Activated T-cell treated with anti-CD3 and anti-CD28 coated beads, Interleukin-2, amount 50 U/mL, for 1 hour (primary cell): Measurements from ENCODE around the gene TMEM270.
"Not testable (repeated sequence)": the region's sequence is repeated elsewhere in the genome, so short reads cannot be mapped to it uniquely, and the experiment has no call there.

Experiments used
- DNase-seq: peaks from one replicate; pipeline ENCODE4 v3.0.0-alpha.2; 2020

The TMEM270 gene

DNA sequence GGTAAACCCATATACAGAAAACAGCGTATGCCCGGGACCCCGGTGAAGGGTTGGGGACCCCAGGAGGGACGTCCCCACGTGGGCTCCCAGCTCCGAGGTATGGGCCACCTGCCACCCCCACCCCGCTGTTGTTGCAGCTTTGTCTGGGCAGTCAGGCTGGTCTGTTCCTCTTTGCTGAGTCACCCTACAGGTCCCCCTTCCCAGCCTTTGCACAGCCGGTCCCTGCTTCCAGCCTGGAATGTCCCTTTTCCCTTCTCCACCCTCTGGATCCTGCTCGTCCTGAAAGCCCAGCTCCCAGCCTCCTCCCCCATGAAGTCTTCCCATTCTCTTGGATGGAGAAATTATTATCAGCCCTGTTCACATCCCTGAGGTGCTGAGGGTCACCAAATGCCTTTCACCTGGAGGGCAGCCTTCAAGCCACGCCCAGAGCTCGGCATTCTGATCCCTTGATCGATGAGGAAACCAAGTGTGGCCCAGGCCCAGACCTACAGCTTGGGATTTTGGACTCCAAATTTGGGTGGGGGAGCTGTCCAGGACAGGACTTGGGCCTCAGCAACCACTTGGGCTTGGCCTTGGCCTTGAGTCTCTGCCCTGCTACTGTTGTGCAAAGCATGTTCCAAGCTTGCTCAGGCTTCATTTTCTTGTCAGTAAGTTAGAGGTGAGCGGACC lies 27.6 kb upstream of the TMEM270 start:
- DNase-seq = no peak

- no peak for DNase-seq
Observed at GRCh38 chr7:73834626-73835191, 26.2 kb upstream of the TMEM270 start.

GRCh38 chr7:73837167-73837566 lies 23.8 kb upstream of the TMEM270 start:
- DNase-seq = not testable (repeated sequence)

DNA sequence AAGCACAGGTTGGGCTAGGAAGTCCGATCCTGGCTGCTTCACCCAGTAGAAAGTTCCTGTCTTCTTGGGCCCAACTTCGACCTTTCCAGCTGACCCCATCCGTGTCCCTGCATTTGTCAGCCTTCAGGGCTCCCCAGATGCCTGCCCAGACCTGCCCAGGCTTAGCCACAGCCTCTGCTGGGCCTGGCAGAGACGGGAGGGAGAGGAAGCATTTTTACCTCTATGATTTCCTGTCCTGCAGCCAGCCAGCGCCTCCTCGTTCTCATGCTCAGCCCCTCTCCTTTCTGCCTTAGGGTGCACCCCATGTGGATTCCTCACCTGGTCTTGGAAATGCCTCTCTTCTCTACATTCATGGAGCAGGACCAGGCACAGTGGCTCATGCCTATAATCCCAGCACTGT lies 22.3 kb upstream of the TMEM270 start:
- DNase-seq = no peak

DNA sequence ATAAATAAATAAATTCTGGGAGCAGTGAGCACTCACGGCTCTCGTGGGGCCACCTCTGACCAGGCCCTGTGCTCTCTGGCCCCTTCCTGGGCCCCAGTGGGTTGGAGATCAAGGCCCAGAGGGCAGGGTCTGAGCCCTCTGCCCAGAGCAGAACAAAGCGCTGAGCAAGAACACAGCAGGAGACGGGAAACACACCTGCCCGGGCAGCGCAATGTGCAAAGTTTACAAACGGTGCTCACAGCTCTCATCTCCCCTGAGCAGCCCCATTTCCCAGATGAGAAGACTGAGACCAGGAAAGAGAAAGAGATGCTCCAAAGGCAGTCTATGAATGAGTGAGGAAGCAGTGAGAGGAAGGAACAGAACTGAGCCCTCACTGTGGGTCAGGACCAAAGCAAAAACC lies 21.7 kb upstream of the TMEM270 start:
- no peak for DNase-seq

GRCh38 chr7:73839743-73840714 lies 20.9 kb upstream of the TMEM270 start:
- DNase-seq = no peak

DNA sequence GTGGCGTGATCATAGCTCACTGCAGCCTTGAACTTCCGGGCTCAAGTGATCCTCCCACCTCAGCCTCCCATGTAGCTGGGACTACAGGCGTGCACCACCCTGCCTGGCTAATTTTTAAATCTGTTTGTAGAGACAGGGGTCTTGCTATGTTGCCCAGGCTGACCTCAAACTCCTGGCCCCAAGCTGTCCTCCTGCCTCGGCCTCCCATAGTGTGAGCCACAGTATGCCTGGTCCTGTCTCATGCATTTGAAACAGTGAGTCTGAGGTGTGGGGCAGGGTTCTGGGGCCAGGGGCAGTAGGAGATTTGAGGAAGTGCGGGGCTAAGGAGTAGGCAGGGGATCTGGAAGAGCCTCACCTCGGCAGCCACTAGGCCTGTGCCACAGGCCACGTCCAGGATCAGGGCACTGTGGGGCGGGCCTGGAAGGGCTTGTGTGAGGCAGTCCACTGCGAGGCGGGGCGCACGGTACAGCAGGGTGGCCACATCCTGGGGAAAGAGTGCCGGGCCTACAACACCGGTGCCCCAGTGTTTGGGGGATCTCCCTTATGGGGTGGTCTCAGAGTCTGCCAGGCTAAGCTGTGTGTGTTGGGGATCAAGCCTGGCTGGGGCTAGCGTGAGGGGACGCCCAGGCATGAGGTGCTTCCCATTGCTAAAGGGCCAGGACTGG lies 20.1 kb upstream of the TMEM270 start:
- DNase-seq = no peak

DNA sequence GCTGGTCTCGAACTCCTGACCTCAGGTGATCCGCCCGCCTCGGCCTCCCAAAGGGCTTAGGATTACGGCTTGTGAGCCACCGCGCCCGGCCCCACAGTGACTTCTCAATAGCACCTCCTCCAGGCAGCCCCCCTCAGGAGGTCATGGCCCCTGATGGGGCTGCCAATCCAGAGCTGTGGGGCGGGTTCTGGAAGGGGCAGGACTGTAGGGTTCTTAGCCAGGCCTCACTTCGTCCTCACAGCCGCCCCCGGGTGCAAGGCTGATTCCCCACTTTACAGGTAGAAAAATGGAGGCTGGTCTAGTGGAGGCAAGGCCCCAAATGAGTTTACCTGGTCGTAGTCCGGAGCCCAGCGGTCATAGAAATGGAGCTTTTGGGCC lies 19.3 kb upstream of the TMEM270 start:
- no peak for DNase-seq

GRCh38 chr7:73842067-73842976 lies 18.6 kb upstream of the TMEM270 start, which contains the start of gene METTL27:
TSS of gene METTL27 (minus strand) at chr7:73842516. CDS start at chr7:73842140, 376 bp downstream.
- peak; percentile 88 for DNase-seq

DNA sequence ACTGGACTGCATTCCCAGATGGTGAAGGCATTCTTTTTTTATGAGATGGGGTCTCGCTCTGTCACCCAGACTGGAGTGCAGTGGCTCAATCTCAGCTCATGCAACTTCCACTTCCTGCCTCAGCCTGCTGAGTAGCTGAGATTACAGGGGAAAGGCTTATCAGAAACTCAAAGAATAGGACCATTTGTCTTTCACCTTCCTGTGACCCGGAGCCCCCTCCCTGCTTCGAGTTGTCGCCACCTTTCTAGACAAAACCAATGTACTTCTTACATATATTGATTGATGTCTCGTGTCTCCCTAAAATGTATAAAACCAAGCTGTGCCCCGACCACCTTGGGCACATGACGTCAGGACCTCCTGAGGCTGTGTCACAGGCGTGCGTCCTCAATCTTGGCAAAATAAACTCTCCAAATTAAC lies 16.8 kb upstream of the TMEM270 start:
- no peak for DNase-seq

GRCh38 chr7:73844848-73845460 lies 16.0 kb upstream of the TMEM270 start:
- DNase-seq = no peak

GRCh38 chr7:73845701-73846195 lies 15.2 kb upstream of the TMEM270 start:
- not testable (repeated sequence) for DNase-seq

GRCh38 chr7:73847941-73848723 lies 12.8 kb upstream of the TMEM270 start:
- DNase-seq = no peak

GRCh38 chr7:73850781-73851207 lies 10.2 kb upstream of the TMEM270 start:
- DNase-seq = no peak

GRCh38 chr7:73851410-73852338 lies 9.3 kb upstream of the TMEM270 start:
- no peak for DNase-seq

- no peak for DNase-seq
Observed at GRCh38 chr7:73852500-73852899, 8.5 kb upstream of the TMEM270 start.

- no peak for DNase-seq
Observed at GRCh38 chr7:73856941-73857340, 4.0 kb upstream of the TMEM270 start.

DNA sequence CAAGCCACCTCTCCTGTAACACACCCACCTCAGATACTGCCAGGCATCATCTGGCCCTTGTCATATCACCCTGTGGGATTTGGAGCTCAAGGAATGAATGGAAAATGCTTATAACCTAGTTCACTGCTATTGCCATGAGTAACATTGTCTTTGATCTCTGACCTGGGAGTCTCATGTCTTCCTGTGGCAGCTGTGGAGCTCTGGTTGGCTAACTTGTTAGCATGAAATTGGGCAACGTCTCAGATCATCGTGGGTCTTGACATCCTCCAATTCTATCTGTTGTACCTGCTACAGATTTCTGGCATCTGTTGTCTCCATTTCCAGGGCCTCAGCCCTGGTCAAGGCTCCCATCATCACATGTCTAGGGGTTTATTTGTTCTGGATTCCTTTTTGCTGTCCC lies 2.2 kb upstream of the TMEM270 start:
- no peak for DNase-seq

DNA sequence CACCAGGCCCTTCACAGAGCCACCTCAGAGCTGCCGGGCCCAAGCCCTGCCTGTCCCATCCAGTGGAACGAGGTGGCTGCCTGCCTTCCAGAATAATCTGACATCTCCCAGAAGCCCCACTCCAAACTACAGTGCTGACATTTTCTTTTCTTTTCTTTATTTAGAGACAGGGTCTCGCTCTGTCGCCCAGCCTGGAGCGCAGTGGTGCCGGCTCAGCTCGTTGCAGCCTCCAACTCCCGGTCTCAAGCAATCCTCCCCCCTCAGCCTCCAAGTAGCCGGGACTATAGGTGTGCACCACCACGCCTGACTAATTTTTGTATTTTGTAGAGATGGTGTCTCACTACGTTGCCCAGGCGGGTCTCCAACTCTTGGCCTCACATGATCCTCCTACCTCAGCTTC lies 346 bp downstream of the TMEM270 start:
- DNase-seq = no peak
